Cardiac muscle cell (in vitro differentiated cells and primary cell): ENCODE data around the gene TMC2. TPM values are rescaled to one million over a fixed set of nuclear protein-coding genes. Genes with fewer than 3 reads are reported as not detected.
A peak's percentile ranks its signal among the peaks of the same experiment; 100 is the strongest.

Experiments used
- DNase-seq, 2 donors: peaks; one replicate each; pipeline versions ENCODE4 v3.0.0 to v3.0.0-alpha.2; 2010 to 2017; ENCODE audit warnings: low read depth in 1 of 2, low spot score in 1 of 2
- H3K27ac ChIP-seq: fragments of 200-600 bp; sonication (generic); 2 replicates; pipeline ENCODE4 v1.5.1; 2016
- H3K27me3 ChIP-seq: fragments of 200-600 bp; sonication (generic); 2 replicates; pipeline ENCODE4 v1.6.0; 2016; ENCODE audit warnings: control low read depth
- H3K36me3 ChIP-seq: fragments of 200-600 bp; sonication (generic); 2 replicates; pipeline ENCODE4 v1.5.1; 2016; ENCODE audit warnings: control low read depth
- H3K4me1 ChIP-seq: fragments of 200-600 bp; sonication (generic); 2 replicates; pipeline ENCODE4 v1.8.1; 2017; ENCODE audit warnings: low read depth, mild to moderate bottlenecking, mixed run types
- H3K4me3 ChIP-seq: fragments of 200-600 bp; sonication (generic); 2 replicates; pipeline ENCODE4 v1.5.1; 2016; ENCODE audit warnings: mild to moderate bottlenecking
- H3K9me3 ChIP-seq: fragments of 200-600 bp; sonication (generic); 2 replicates; pipeline ENCODE4 v1.5.1; 2017; ENCODE audit warnings: low read depth, mild to moderate bottlenecking, control low read depth
- CTCF ChIP-seq: IDR thresholded peaks from 2 replicates; pipeline ENCODE4 v1.5.1; 2012; ENCODE audit warnings: low read depth, mild to moderate bottlenecking, low read length
- polyA plus RNA-seq: library from polyadenylated mRNA; unstranded; fragments of >200 nt; fragmentation: Nextera tagmentation; extraction: Ambion mirVana; gene quantifications from 2 replicates; pipeline ENCODE4 v1.2.1, GENCODE V29; 2016
- total RNA-seq: library from RNA; depleted of rRNA; stranded (reverse); fragments of >200 nt; gene quantifications from 2 replicates; pipeline ENCODE4 v1.2.3, GENCODE V29; 2016

Gene TMC2
- total and polyA plus RNA-seq, 2 experiments from 2014 or later: not detected

- Histone ChIP-seq H3K27ac (peak within 1 kb of the TSS; percentile 95), H3K27me3 (peaks cover 35% of the 10 kb centered on the region)
Observed at GRCh38 chr20:2508631-2509467, 27.5 kb upstream of the TMC2 start, which contains the start of gene ZNF343. Gene ZNF343 (minus strand): TSS chr20:2508915. CDS start chr20:2493895, 15,020 bp downstream.

GRCh38 chr20:2509468-2509781 lies 26.9 kb upstream of the TMC2 start:
- DNase-seq: peak in 1 of 2 donors; percentile 25
- Histone ChIP-seq H3K4me3 (peak overlapping the region; percentile 76), H3K4me1 (peaks cover 6% of the 10 kb centered on the region), H3K9me3 (no peaks in the 10 kb centered on the region), H3K36me3 (no peaks in the 10 kb centered on the region), H3K27ac (peak overlapping the region; percentile 95), H3K27me3 (peaks cover 41% of the 10 kb centered on the region)
- TF ChIP-seq CTCF: no peak

More at GRCh38 chr20:2508631-2509467, 27.5 kb upstream of the TMC2 start, which contains the start of gene ZNF343:
- H3K9me3 ChIP-seq: no peaks in the 10 kb centered on the region
- TF ChIP-seq CTCF: no peak
- peaks cover 6% of the 10 kb centered on the region for H3K4me1 ChIP-seq
- peak; percentile 82 to 90 for DNase-seq
- H3K36me3 ChIP-seq: no peaks in the 10 kb centered on the region
- peak within 1 kb of the TSS; percentile 76 for H3K4me3 ChIP-seq

GRCh38 chr20:2509794-2510193 lies 26.6 kb upstream of the TMC2 start:
- no peak for TF ChIP-seq CTCF
- H3K4me1 ChIP-seq: peaks cover 6% of the 10 kb centered on the region
- H3K36me3 ChIP-seq: no peaks in the 10 kb centered on the region
- DNase-seq: no peak
- peaks cover 44% of the 10 kb centered on the region for H3K27me3 ChIP-seq
- H3K4me3 ChIP-seq: peak overlapping the region; percentile 76
- H3K9me3 ChIP-seq: no peaks in the 10 kb centered on the region
- H3K27ac ChIP-seq: peak overlapping the region; percentile 95

GRCh38 chr20:2515203-2515602 lies 21.2 kb upstream of the TMC2 start:
- TF ChIP-seq CTCF: no peak

GRCh38 chr20:2516399-2516798 lies 20.0 kb upstream of the TMC2 start:
- TF ChIP-seq CTCF: no peak
- H3K4me1 ChIP-seq: no peaks in the 10 kb centered on the region
- H3K4me3 ChIP-seq: no peak overlapping the region
- no peaks in the 10 kb centered on the region for H3K36me3 ChIP-seq
- DNase-seq: no peak
- H3K9me3 ChIP-seq: no peaks in the 10 kb centered on the region
- H3K27ac ChIP-seq: no peak overlapping the region
- peaks cover 92% of the 10 kb centered on the region for H3K27me3 ChIP-seq

More at GRCh38 chr20:2515203-2515602, 21.2 kb upstream of the TMC2 start:
- DNase-seq: no peak
- H3K4me1 ChIP-seq: no peaks in the 10 kb centered on the region
- peaks cover 90% of the 10 kb centered on the region for H3K27me3 ChIP-seq
- no peak overlapping the region for H3K27ac ChIP-seq
- no peaks in the 10 kb centered on the region for H3K36me3 ChIP-seq
- no peaks in the 10 kb centered on the region for H3K9me3 ChIP-seq
- no peak overlapping the region for H3K4me3 ChIP-seq
